ENCODE measurements around the gene MICU2. TPM values are rescaled to one million over a fixed set of nuclear protein-coding genes. Genes with fewer than 3 reads are reported as not detected.

MICU2 gene
- total RNA-seq, 4 donors from 2014 or later: 50.8 to 108 (median 77.4) TPM

GRCh38 chr13:21458813-21459701 is 144.9 kb downstream of the MICU2 start, which contains the start of gene ZDHHC20:
Gene ZDHHC20 (minus strand): TSS chr13:21459303. CDS start chr13:21459171, 132 bp downstream.
- intact Hi-C loops (cut with DNase I; ENCODE audit: low total_unique reads): no loop called here
- peak; percentile 88 to 98 for DNase-seq (ENCODE audit: low spot score in 2 of 2)
- 0 to 1% methylated on average over 44 to 74 of the region's 107 CpGs for WGBS, 2 donors
- H3K4me3 ChIP-seq (ENCODE audit: low read depth, poor library complexity, severe bottlenecking): peak within 1 kb of the TSS; percentile 90
- no peak for TF ChIP-seq POLR2A (IDR thresholded peaks at IDR 0.05)
- TF ChIP-seq, protein P1, sequence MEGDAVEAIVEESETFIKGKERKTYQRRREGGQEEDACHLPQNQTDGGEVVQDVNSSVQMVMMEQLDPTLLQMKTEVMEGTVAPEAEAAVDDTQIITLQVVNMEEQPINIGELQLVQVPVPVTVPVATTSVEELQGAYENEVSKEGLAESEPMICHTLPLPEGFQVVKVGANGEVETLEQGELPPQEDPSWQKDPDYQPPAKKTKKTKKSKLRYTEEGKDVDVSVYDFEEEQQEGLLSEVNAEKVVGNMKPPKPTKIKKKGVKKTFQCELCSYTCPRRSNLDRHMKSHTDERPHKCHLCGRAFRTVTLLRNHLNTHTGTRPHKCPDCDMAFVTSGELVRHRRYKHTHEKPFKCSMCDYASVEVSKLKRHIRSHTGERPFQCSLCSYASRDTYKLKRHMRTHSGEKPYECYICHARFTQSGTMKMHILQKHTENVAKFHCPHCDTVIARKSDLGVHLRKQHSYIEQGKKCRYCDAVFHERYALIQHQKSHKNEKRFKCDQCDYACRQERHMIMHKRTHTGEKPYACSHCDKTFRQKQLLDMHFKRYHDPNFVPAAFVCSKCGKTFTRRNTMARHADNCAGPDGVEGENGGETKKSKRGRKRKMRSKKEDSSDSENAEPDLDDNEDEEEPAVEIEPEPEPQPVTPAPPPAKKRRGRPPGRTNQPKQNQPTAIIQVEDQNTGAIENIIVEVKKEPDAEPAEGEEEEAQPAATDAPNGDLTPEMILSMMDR (IDR thresholded peaks at IDR 0.05): no peak

DNA sequence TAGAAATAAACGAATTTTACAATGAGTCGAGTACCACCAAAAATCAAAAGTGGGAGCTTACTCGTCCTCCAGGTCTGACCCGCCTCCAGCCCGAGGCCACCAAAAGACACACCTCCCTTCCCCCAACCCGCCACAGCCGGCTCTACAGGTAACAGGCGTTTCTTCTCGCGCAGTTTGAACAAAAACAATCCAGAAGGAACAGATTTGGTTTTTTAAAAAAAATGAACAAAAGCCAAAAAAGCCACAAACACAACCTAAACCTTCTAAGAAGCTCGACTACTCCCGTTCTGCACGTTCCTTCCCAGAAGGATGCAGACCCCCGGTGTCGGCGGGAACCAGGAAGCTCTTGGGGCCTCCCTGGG is 145.5 kb downstream of the MICU2 start:
- TF ChIP-seq POLR2A (IDR thresholded peaks at IDR 0.05): no peak
- TF ChIP-seq, protein P1 (IDR thresholded peaks at IDR 0.05): no peak
- 0% methylated on average over 16 of the region's 16 CpGs for WGBS, 2 donors
- intact Hi-C loops (cut with DNase I; ENCODE audit: low total_unique reads): no loop called here
- DNase-seq (ENCODE audit: low spot score in 2 of 2): peak in 1 of 2 donors; percentile 36
- H3K4me3 ChIP-seq (ENCODE audit: low read depth, poor library complexity, severe bottlenecking): peak overlapping the region; percentile 90

DNA sequence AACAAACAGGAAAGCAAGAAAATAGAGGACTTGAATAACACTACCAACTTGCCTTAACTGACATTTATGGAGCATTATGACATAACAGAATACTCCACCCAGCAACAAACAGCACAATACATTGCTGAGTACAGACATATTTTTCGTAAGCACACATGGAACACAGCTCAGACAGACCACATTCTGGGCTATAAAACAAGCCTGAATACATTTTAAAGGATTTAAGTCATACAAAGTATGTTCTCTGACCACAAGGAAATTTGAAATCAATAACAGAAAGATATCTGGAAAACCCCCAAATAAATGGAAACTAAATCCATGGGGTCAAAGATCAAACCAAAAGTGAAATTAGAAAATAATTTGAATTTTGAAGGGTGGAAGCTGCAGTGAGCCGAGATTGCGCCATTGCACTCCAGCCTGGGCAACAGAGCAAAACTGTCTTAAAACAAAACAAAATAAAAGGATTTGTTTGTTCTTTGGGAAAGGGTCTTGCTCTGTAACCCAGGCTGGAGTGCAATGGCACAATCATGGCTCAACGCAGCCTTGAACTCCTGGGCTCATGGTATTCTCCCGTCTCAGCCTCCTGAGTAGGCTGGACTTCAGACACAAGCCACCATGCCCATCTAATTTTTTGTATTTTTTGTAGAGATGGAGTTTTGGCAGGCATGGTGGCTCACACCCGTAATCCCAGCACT is 150.4 kb downstream of the MICU2 start:
- intact Hi-C loops (cut with DNase I; ENCODE audit: low total_unique reads): no loop called here
- no peak for DNase-seq (ENCODE audit: low spot score in 2 of 2)
- H3K4me3 ChIP-seq (ENCODE audit: low read depth, poor library complexity, severe bottlenecking): no peak overlapping the region
- TF ChIP-seq POLR2A (IDR thresholded peaks at IDR 0.05): no peak
- TF ChIP-seq, protein P1 (IDR thresholded peaks at IDR 0.05): no peak
- 79 to 86% methylated on average over 6 of the region's 6 CpGs for WGBS, 2 donors

GRCh38 chr13:21450936-21451335 is 153.0 kb downstream of the MICU2 start:
- DNase-seq (ENCODE audit: low spot score in 2 of 2): no peak
- 67 to 75% methylated on average over 3 of the region's 3 CpGs for WGBS, 2 donors
- intact Hi-C loops (cut with DNase I; ENCODE audit: low total_unique reads): no loop called here
- H3K4me3 ChIP-seq (ENCODE audit: low read depth, poor library complexity, severe bottlenecking): no peak overlapping the region
- TF ChIP-seq POLR2A (IDR thresholded peaks at IDR 0.05): no peak
- TF ChIP-seq, protein P1 (IDR thresholded peaks at IDR 0.05): no peak

GRCh38 chr13:21446656-21447055 is 157.3 kb downstream of the MICU2 start:
- no peak overlapping the region for H3K4me3 ChIP-seq (ENCODE audit: low read depth, poor library complexity, severe bottlenecking)
- TF ChIP-seq POLR2A (IDR thresholded peaks at IDR 0.05): no peak
- TF ChIP-seq, protein P1 (IDR thresholded peaks at IDR 0.05): no peak
- no peak for DNase-seq (ENCODE audit: low spot score in 2 of 2)
- WGBS, 2 donors: 94 to 95% methylated on average over 2 of the region's 2 CpGs
- intact Hi-C loops (cut with DNase I; ENCODE audit: low total_unique reads): no loop called here
